ENCODE results near the gene MAP3K10.

MAP3K10 gene

DNA sequence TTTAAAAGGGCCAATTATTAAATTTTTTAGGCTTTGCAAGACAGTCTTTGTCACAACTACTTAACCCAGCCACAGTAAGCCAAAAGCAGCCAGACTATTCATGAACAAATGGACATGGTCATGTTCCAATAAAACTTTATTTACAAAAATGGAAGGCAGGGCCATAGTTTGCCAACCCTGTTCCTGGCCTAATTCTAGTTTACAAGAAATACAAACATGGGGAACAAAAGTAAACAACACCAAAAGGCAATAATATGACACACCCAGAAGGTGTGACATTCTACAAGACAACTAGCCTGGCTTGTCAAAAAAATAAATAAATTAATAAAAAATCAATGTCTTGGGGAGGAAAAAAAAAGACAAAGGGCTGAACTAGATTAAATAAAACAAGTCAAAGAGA is 60.0 kb downstream of the MAP3K10 start:
- H3K4me3 ChIP-seq (ENCODE audit: low read depth, low read length), result no peak overlapping the region
- TF ChIP-seq, protein P1, sequence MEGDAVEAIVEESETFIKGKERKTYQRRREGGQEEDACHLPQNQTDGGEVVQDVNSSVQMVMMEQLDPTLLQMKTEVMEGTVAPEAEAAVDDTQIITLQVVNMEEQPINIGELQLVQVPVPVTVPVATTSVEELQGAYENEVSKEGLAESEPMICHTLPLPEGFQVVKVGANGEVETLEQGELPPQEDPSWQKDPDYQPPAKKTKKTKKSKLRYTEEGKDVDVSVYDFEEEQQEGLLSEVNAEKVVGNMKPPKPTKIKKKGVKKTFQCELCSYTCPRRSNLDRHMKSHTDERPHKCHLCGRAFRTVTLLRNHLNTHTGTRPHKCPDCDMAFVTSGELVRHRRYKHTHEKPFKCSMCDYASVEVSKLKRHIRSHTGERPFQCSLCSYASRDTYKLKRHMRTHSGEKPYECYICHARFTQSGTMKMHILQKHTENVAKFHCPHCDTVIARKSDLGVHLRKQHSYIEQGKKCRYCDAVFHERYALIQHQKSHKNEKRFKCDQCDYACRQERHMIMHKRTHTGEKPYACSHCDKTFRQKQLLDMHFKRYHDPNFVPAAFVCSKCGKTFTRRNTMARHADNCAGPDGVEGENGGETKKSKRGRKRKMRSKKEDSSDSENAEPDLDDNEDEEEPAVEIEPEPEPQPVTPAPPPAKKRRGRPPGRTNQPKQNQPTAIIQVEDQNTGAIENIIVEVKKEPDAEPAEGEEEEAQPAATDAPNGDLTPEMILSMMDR (conservative IDR thresholded peaks at IDR 0.05; ENCODE audit: low read depth, low read length), result no peak
- no peak for DNase-seq (ENCODE audit: low read depth)

DNA sequence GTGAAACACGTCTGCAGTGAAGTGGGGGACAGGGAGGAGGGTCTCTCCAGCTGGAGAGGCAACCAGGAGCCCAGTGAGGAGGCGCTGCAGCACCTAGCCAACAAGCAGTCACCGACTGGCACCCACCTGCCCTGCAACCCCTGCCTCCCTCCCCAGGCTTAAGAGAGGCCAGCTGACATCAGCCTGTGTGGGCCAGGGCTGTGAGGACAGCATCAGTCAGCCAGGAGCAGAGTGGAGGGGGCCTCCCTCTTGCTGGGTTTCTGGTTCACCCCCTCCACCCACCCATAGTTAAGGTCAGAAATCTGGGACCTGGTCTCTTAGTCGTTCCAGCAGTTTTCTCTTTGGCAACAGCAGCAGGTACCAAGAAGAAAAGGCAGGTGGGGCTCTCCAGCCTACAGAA is 60.8 kb downstream of the MAP3K10 start:
- TF ChIP-seq, protein P1 (conservative IDR thresholded peaks at IDR 0.05; ENCODE audit: low read depth, low read length), result no peak
- no peak for DNase-seq (ENCODE audit: low read depth)
- H3K4me3 ChIP-seq (ENCODE audit: low read depth, low read length), result no peak overlapping the region

DNA sequence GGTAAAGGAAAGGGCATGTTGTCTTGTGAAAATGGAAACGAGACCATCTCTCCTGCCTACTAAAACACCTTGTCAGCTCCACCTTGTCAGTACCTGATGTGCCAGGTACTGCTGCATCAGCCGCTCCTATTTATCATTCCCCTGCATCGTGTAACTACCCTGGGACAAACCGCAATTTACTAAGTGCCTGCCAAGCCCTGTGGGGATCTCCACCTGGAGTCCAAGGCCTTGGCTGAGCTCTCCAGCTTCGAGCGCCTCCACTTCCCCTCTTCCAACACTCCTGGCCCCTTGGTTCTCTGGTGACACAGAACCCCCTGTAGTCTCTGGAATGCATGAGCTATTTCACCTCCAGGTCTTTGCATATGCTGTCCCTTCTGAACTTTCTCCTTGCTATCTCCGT is 61.2 kb downstream of the MAP3K10 start:
- TF ChIP-seq, protein P1 (conservative IDR thresholded peaks at IDR 0.05; ENCODE audit: low read depth, low read length), result no peak
- no peak overlapping the region for H3K4me3 ChIP-seq (ENCODE audit: low read depth, low read length)
- DNase-seq (ENCODE audit: low read depth), result peak; percentile 61

DNA sequence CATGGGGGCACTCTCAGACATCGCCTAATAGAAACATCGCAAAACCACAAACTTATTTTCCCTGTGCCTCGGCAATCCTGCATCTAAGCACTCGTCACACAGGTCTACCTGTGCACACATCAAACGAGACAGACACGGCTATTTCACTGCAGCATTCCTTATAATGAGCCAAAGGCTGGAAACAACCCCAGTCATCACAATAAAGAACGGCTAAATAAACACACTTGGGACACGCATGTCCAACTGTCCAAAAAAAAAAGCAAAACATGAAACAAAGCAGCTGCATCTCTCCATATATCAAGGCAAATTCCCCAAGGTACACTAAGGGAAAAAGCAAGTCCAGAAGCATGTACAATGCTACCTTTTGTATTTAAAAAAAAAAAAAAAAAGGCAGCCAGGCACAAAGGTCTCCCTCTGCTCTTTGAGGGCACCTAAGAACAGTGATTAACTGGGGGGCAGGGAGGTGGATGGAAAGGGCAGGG is 62.4 kb downstream of the MAP3K10 start:
- no peak overlapping the region for H3K4me3 ChIP-seq (ENCODE audit: low read depth, low read length)
- TF ChIP-seq, protein P1 (conservative IDR thresholded peaks at IDR 0.05; ENCODE audit: low read depth, low read length), result no peak
- no peak for DNase-seq (ENCODE audit: low read depth)

DNA sequence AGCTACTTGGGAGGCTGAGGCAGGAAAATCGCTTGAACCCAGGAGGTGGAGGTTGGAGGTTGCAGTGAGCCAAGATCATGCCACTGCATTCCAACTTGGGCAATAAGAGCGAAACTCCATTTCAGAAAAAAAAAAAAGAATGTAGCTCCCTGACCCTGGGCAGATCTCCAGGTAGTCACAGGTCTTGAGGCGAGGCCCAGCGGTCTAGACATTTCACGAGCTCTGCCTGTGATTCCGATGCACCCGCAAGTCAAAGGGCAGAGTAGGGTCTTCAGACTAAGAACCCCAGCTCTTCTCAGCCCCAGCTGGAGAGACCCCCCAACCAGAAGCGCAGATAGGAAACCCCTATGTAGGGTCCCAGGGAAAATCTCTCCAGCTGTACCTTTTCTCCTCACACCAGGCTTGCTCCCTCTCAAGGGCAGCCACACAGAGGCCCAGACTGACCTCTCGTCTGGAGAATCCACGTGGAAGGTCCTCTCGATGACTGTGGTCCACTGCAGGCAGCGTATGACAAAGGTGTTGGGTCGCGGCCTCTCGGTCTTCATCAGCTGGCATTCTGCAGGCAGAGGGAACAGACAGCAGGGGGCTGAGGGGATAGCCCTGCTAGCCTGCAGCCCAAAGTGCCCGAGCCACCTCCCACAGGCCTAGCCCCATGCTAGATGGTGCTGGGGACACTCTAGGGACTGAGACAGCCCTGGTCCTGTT is 63.6 kb downstream of the MAP3K10 start:
- TF ChIP-seq, protein P1 (conservative IDR thresholded peaks at IDR 0.05; ENCODE audit: low read depth, low read length), result no peak
- H3K4me3 ChIP-seq (ENCODE audit: low read depth, low read length), result no peak overlapping the region
- no peak for DNase-seq (ENCODE audit: low read depth)

DNA sequence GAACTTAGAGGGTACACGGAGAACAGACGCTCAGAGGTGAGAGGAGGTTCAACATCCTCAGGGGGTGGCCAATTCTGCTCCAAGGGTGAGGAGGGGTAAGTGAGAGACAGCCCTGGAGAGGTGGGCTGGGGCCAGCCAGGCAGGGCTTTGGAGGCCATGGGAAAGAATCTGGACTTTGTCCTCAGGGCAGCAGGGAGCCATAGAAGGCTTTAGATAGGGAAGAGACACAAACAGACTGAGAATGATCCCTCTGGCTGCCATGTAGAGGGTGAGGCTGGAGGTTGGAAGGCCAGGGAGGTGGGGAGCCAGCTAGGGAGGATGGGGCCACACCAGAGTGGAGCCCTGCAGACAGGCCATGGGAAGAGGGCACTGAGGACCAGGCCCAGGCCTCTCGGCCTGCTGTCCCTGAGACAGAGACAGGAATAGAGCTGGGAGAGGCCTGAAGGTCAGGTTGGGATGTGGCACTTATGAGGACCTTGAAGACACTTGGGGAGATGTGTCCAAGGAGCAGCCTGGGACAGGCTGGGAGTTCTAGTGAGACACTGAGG is 64.5 kb downstream of the MAP3K10 start:
- no peak for DNase-seq (ENCODE audit: low read depth)
- TF ChIP-seq, protein P1 (conservative IDR thresholded peaks at IDR 0.05; ENCODE audit: low read depth, low read length), result no peak
- H3K4me3 ChIP-seq (ENCODE audit: low read depth, low read length), result no peak overlapping the region

DNA sequence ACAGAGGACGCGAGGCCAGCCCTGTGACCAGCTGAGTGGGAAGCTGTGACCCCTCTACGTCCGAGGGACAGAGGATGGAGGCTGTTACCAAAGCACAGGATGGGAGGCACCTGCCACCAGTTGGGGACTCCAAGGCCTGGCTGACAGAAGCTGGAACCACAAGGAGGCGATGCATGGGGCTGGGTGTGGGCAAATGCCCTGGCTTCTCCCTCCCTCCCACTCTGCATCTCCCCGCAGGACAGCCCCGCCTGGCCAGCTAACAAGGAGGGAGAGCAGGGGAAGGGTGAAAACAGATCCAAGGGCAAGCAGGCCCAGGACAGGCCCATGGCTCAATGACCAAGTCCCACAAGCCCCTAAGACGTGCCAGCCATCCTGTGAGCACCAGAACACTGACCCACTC is 65.3 kb downstream of the MAP3K10 start:
- TF ChIP-seq, protein P1 (conservative IDR thresholded peaks at IDR 0.05; ENCODE audit: low read depth, low read length), result no peak
- DNase-seq (ENCODE audit: low read depth), result no peak
- H3K4me3 ChIP-seq (ENCODE audit: low read depth, low read length), result no peak overlapping the region
